Upper lobe of left lung (tissue), 4 donors: ENCODE data around the gene ESYT2.

ENCODE experiments used
- POLR2AphosphoS5 ChIP-seq, 2 donors: sonication (generic); formaldehyde crosslinking; IDR thresholded peaks; one replicate each; pipeline ENCODE4 v1.5.1; 2017; ENCODE audit warnings: antibody characterized with exemption in 2 of 2
- TF ChIP-seq, protein P1 (sequence below), 6 experiments: fragments of 450-650 bp in 4 of 6; fragments of 200-600 bp in 2 of 6; sonication (generic) in 2 of 6; IDR thresholded peaks; one replicate each; pipeline ENCODE4 v1.5.1; 2016 to 2019; ENCODE audit warnings: antibody characterized with exemption in 6 of 6

DNA sequence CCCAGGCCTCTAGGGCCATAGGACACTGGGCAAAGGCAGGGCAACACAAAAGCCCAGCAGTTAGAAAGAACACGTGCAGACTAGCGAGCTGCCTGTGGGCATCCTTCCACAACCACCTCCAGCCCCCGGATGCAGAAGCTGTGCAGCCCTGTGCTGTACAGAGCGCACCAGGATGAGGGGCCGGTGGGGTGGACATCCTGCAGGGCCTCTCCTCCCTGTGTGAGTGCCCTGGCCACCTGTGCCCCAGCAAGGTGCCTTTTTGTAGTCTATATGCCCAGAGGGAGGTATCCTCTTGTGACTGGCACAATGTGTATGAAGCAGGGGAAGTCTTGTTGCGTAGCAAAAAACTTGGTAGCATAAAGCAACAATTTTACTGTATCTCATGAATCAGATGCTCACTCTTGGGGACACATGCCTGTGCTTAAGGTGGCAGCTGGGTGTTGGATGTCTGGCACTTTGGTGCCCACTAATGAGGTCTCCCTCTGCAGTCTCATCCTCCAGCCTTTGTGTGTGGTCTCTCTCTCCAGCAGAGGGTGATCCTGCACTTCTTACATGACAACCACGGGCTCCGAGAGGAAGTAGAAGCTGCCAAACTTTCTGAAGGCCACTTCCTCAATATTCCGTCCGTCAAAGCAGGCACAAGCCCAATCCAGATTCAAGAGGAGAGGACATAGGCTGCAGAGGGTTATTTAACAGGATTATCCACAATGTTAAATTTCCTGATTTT is 133.4 kb downstream of the ESYT2 start:
- peak in 1 of 2 donors; percentile 46 for TF ChIP-seq POLR2AphosphoS5 (IDR thresholded peaks at IDR 0.05)
- TF ChIP-seq, protein P1, sequence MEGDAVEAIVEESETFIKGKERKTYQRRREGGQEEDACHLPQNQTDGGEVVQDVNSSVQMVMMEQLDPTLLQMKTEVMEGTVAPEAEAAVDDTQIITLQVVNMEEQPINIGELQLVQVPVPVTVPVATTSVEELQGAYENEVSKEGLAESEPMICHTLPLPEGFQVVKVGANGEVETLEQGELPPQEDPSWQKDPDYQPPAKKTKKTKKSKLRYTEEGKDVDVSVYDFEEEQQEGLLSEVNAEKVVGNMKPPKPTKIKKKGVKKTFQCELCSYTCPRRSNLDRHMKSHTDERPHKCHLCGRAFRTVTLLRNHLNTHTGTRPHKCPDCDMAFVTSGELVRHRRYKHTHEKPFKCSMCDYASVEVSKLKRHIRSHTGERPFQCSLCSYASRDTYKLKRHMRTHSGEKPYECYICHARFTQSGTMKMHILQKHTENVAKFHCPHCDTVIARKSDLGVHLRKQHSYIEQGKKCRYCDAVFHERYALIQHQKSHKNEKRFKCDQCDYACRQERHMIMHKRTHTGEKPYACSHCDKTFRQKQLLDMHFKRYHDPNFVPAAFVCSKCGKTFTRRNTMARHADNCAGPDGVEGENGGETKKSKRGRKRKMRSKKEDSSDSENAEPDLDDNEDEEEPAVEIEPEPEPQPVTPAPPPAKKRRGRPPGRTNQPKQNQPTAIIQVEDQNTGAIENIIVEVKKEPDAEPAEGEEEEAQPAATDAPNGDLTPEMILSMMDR (IDR thresholded peaks at IDR 0.05), result peak; percentile 46 to 73 (median 60)
